ENCODE measurements around the gene SAP30L. TPM values are rescaled to one million over a fixed set of nuclear protein-coding genes. Genes with fewer than 3 reads are reported as not detected.

Gene SAP30L
- total and polyA plus RNA-seq, 2 of the 13 experiments (the other 11 are each of a cell fraction or from before 2014, with no cell fraction given) = 27.9 to 37.2 TPM

DNA sequence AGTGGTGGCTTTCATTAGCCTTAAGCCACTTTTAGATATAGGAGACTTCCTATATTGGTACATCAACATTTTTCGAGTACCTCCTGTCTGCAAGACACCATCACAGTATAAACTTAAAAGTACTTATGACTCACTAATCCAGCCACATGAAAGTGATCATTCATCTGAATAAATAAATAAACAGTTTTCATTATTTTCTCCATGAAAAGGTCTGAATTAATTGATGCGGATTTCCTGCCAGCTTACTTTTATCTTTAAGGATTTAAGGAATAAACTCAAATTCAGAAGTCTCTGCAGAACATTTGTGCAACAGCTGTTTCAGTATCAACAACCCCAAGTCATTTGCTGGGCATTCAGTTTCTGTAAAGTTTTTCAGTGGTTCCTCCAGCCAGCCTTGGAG lies 4.0 kb downstream of the SAP30L start (continued):
- TF ChIP-seq BRF2 (CRISPR knock-in tag; IDR thresholded peaks at IDR 0.05) (no peak), ZMAT5 (CRISPR knock-in tag; IDR thresholded peaks at IDR 0.05; ENCODE audit: borderline replicate concordance, low read depth) (no peak), HOXA5 (CRISPR knock-in tag; IDR thresholded peaks at IDR 0.05) (no peak)

DNA sequence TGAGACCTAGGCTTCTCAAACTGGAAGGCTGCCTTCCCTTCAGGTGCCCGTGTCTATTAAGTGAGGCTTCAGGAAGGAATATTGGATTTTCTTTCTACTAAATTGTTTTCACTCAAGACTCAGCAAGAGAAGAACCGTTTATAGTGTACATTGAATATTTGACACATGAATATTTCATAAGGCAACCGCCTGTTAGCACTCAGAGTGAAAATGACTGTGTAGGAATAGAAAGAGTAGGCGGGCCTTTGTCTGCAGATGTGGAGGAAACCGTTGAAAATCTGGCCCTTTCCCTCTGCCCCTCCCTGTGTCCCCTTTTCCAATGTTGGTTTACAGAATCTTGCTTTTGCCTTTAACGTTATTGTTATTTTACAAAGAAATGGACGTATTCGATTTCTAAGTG lies 6.2 kb downstream of the SAP30L start:
- peaks cover 17% of the 10 kb centered on the region for H3K79me2 ChIP-seq (ENCODE audit: insufficient read depth, low read length)
- H3K27ac ChIP-seq (ENCODE audit: extremely low read length, insufficient read depth, low read length) = no peak overlapping the region
- ChIA-PET CTCF (ENCODE audit: low intra/inter-chr PET ratio, low total read pairs) (no interaction called here), POLR2A (no interaction called here)
- no peak overlapping the region for H2AFZ ChIP-seq (ENCODE audit: low read length)
- ATAC-seq (no peak), DNase-seq (ENCODE audit: low spot score) (no peak), FAIRE-seq (no peak)
- 95% methylated on average over 8 of the region's 8 CpGs for WGBS (ENCODE audit: low lambda C conversion rate)
- H3K27me3 ChIP-seq (ENCODE audit: control insufficient read depth in 1 of 2, insufficient read depth in 2 of 2, low read length in 2 of 2) = no peaks in the 10 kb centered on the region
- no peak overlapping the region for H3K4me3 ChIP-seq (replicated peaks in 1 of 3; ENCODE audit: insufficient read depth in 1 of 3, low read depth in 2 of 3, low read length in 3 of 3)
- no peak overlapping the region for H3K9ac ChIP-seq (ENCODE audit: insufficient read depth, low read depth, low read length)
- H3K9me3 ChIP-seq (ENCODE audit: low read length) = no peaks in the 10 kb centered on the region
- H3K36me3 ChIP-seq (replicated peaks in 1 of 2; ENCODE audit: control insufficient read depth in 1 of 2, insufficient read depth in 2 of 2, low read length in 2 of 2) = peaks cover 10 to 40% of the 10 kb centered on the region in 2 experiments
- in situ Hi-C loops (cut with HindIII; ENCODE audit: extremely low pct_ligation_motif_present, low pct_unique_long_range_greater_than_20kb) = no loop called here
- H3K4me1 ChIP-seq (ENCODE audit: insufficient read depth, low read length) = peaks cover 39% of the 10 kb centered on the region
- peaks cover 7% of the 10 kb centered on the region for H4K20me1 ChIP-seq (ENCODE audit: insufficient read depth, low read length)
- BruUV-seq (replicated peaks) = no TSS peak
- intact Hi-C loops (cut with micrococcal nuclease; ENCODE audit: unreplicated experiment) = no loop called here
- no peak overlapping the region for H3K4me2 ChIP-seq (ENCODE audit: low read depth, low read length)
- TF ChIP-seq TCF12 (IDR thresholded peaks at IDR 0.05) (no peak), TCF12 (CRISPR knock-in tag; IDR thresholded peaks at IDR 0.05) (no peak), AKAP8 (CRISPR knock-in tag; IDR thresholded peaks at IDR 0.05) (no peak), ZNF282 (IDR thresholded peaks at IDR 0.05; ENCODE audit: partially characterized antibody) (no peak), ZFP37 (CRISPR knock-in tag; IDR thresholded peaks at IDR 0.05; ENCODE audit: borderline replicate concordance) (no peak), SRSF9 (IDR thresholded peaks at IDR 0.05; ENCODE audit: borderline replicate concordance, insufficient read depth, low read depth, low read length, poor library complexity, severe bottlenecking) (no peak), ZNF567 (CRISPR knock-in tag; IDR thresholded peaks at IDR 0.05; ENCODE audit: borderline replicate concordance) (no peak), ZEB1 (IDR thresholded peaks at IDR 0.05; ENCODE audit: insufficient replicate concordance, low read depth) (no peak)
- TF ChIP-seq, protein P1, sequence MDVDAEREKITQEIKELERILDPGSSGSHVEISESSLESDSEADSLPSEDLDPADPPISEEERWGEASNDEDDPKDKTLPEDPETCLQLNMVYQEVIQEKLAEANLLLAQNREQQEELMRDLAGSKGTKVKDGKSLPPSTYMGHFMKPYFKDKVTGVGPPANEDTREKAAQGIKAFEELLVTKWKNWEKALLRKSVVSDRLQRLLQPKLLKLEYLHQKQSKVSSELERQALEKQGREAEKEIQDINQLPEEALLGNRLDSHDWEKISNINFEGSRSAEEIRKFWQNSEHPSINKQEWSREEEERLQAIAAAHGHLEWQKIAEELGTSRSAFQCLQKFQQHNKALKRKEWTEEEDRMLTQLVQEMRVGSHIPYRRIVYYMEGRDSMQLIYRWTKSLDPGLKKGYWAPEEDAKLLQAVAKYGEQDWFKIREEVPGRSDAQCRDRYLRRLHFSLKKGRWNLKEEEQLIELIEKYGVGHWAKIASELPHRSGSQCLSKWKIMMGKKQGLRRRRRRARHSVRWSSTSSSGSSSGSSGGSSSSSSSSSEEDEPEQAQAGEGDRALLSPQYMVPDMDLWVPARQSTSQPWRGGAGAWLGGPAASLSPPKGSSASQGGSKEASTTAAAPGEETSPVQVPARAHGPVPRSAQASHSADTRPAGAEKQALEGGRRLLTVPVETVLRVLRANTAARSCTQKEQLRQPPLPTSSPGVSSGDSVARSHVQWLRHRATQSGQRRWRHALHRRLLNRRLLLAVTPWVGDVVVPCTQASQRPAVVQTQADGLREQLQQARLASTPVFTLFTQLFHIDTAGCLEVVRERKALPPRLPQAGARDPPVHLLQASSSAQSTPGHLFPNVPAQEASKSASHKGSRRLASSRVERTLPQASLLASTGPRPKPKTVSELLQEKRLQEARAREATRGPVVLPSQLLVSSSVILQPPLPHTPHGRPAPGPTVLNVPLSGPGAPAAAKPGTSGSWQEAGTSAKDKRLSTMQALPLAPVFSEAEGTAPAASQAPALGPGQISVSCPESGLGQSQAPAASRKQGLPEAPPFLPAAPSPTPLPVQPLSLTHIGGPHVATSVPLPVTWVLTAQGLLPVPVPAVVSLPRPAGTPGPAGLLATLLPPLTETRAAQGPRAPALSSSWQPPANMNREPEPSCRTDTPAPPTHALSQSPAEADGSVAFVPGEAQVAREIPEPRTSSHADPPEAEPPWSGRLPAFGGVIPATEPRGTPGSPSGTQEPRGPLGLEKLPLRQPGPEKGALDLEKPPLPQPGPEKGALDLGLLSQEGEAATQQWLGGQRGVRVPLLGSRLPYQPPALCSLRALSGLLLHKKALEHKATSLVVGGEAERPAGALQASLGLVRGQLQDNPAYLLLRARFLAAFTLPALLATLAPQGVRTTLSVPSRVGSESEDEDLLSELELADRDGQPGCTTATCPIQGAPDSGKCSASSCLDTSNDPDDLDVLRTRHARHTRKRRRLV (CRISPR knock-in tag; IDR thresholded peaks at IDR 0.05) = no peak
- TF ChIP-seq, protein P2, sequence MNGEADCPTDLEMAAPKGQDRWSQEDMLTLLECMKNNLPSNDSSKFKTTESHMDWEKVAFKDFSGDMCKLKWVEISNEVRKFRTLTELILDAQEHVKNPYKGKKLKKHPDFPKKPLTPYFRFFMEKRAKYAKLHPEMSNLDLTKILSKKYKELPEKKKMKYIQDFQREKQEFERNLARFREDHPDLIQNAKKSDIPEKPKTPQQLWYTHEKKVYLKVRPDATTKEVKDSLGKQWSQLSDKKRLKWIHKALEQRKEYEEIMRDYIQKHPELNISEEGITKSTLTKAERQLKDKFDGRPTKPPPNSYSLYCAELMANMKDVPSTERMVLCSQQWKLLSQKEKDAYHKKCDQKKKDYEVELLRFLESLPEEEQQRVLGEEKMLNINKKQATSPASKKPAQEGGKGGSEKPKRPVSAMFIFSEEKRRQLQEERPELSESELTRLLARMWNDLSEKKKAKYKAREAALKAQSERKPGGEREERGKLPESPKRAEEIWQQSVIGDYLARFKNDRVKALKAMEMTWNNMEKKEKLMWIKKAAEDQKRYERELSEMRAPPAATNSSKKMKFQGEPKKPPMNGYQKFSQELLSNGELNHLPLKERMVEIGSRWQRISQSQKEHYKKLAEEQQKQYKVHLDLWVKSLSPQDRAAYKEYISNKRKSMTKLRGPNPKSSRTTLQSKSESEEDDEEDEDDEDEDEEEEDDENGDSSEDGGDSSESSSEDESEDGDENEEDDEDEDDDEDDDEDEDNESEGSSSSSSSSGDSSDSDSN (CRISPR knock-in tag; IDR thresholded peaks at IDR 0.05) = no peak
- TF ChIP-seq, protein P3, sequence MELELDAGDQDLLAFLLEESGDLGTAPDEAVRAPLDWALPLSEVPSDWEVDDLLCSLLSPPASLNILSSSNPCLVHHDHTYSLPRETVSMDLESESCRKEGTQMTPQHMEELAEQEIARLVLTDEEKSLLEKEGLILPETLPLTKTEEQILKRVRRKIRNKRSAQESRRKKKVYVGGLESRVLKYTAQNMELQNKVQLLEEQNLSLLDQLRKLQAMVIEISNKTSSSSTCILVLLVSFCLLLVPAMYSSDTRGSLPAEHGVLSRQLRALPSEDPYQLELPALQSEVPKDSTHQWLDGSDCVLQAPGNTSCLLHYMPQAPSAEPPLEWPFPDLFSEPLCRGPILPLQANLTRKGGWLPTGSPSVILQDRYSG (CRISPR knock-in tag; IDR thresholded peaks at IDR 0.05) = no peak
